HL-60 (cell line): Measurements from ENCODE around the gene RNF224.
A peak's percentile ranks its signal among the peaks of the same experiment; 100 is the strongest.

ENCODE experiments used
- DNase-seq, 2 experiments: peaks; one replicate each; pipeline ENCODE4 v3.0.0-alpha.2; 2010 to 2020; ENCODE audit warnings: low read depth in 1 of 2, low spot score in 1 of 2
- H3K27ac ChIP-seq: fragments of 250-450 bp; sonication (Bioruptor Pico); replicated peaks from 2 replicates; pipeline ENCODE4 v1.5.1; 2020; ENCODE audit warnings: mild to moderate bottlenecking, moderate library complexity
- H3K27me3 ChIP-seq: fragments of 250-450 bp; sonication (Bioruptor Pico); 2 replicates; pipeline ENCODE4 v1.5.1; 2021; ENCODE audit warnings: mild to moderate bottlenecking, moderate library complexity; ENCODE audit not compliant: insufficient read depth, poor library complexity, severe bottlenecking
- H3K4me3 ChIP-seq: replicated peaks from 2 replicates; pipeline ENCODE4 v1.5.1; 2011; ENCODE audit warnings: mild to moderate bottlenecking, control low read depth, low read length; ENCODE audit not compliant: insufficient read depth
- GABPA ChIP-seq: IDR thresholded peaks from 2 replicates; pipeline ENCODE4 v1.6.1; 2012; ENCODE audit warnings: low read depth
- POLR2AphosphoS5 ChIP-seq: IDR thresholded peaks from 2 replicates; pipeline ENCODE4 v1.6.1; 2012; ENCODE audit warnings: low read depth
- SPI1 ChIP-seq: IDR thresholded peaks from 2 replicates; pipeline ENCODE4 v1.6.1; 2012; ENCODE audit warnings: low read depth, mild to moderate bottlenecking, borderline replicate concordance
- TF ChIP-seq, protein P1 (sequence below): IDR thresholded peaks from 2 replicates; pipeline ENCODE4 v1.6.1; 2012; ENCODE audit warnings: low read depth; ENCODE audit not compliant: insufficient replicate concordance
- TF ChIP-seq, protein P2 (sequence below): IDR thresholded peaks from one replicate; pipeline ENCODE4 v1.5.1; 2011; ENCODE audit warnings: low read length, control low read depth, inconsistent platforms; ENCODE audit not compliant: insufficient read depth

The RNF224 gene

DNA sequence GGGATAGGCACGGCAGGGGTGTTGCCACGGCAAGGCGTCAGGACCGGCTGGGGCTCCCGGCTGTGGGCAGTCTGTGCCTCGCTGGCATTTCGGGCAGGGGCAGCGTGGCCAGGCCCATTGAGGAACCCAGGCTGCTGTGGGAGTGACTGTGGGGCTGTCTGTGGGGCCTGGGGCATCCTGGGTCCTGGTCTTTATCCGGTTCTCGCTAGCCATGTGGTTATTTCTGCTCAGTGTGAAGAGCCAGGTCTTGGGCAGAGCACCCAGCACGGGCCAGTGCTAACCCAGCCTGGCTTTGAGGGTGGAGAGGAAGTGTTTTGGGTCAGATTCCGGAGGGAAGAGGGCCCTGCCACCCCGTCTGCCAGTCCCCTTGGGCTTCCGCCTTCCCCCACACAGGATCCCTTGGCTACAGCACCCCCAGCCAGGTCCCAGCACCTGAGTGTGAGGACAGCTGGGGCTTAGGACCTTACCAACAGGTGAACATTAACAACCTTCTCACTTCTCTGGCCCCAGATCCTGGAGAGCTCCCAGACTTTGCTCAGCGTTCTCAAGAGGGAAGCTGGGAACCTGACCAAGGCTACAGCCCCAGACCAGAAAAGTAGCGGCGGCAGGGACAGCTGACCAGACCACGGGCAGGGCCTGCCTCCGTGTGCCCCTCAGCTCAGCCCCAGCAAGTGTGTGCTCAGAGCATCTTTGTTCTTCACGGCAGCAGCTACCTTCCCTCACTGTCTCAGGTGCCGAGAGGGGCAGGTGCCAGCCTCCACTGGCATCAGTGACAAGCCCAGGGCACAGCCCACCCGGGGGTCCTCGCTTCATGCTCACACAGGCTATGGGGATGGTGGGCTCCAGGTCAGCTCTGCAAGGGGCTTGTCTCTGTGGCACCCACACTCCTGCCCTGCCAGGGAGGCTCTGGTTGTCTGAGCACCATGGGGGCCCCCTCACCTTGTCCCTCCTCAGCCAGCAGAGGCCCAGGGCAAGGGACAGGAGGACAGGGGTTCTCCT, 37.7 kb upstream of the RNF224 start:
- Histone ChIP-seq H3K27me3 (no peaks in the 10 kb centered on the region), H3K4me3 (peak overlapping the region; percentile 99), H3K27ac (peak overlapping the region; percentile 73)
- TF ChIP-seq, protein P1, sequence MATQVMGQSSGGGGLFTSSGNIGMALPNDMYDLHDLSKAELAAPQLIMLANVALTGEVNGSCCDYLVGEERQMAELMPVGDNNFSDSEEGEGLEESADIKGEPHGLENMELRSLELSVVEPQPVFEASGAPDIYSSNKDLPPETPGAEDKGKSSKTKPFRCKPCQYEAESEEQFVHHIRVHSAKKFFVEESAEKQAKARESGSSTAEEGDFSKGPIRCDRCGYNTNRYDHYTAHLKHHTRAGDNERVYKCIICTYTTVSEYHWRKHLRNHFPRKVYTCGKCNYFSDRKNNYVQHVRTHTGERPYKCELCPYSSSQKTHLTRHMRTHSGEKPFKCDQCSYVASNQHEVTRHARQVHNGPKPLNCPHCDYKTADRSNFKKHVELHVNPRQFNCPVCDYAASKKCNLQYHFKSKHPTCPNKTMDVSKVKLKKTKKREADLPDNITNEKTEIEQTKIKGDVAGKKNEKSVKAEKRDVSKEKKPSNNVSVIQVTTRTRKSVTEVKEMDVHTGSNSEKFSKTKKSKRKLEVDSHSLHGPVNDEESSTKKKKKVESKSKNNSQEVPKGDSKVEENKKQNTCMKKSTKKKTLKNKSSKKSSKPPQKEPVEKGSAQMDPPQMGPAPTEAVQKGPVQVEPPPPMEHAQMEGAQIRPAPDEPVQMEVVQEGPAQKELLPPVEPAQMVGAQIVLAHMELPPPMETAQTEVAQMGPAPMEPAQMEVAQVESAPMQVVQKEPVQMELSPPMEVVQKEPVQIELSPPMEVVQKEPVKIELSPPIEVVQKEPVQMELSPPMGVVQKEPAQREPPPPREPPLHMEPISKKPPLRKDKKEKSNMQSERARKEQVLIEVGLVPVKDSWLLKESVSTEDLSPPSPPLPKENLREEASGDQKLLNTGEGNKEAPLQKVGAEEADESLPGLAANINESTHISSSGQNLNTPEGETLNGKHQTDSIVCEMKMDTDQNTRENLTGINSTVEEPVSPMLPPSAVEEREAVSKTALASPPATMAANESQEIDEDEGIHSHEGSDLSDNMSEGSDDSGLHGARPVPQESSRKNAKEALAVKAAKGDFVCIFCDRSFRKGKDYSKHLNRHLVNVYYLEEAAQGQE: no peak
- TF ChIP-seq POLR2AphosphoS5 (no peak), SPI1 (no peak; the same call in 1 of the 2 replicates), GABPA (no peak)
- TF ChIP-seq, protein P2, sequence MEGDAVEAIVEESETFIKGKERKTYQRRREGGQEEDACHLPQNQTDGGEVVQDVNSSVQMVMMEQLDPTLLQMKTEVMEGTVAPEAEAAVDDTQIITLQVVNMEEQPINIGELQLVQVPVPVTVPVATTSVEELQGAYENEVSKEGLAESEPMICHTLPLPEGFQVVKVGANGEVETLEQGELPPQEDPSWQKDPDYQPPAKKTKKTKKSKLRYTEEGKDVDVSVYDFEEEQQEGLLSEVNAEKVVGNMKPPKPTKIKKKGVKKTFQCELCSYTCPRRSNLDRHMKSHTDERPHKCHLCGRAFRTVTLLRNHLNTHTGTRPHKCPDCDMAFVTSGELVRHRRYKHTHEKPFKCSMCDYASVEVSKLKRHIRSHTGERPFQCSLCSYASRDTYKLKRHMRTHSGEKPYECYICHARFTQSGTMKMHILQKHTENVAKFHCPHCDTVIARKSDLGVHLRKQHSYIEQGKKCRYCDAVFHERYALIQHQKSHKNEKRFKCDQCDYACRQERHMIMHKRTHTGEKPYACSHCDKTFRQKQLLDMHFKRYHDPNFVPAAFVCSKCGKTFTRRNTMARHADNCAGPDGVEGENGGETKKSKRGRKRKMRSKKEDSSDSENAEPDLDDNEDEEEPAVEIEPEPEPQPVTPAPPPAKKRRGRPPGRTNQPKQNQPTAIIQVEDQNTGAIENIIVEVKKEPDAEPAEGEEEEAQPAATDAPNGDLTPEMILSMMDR: no peak
- no peak for DNase-seq

DNA sequence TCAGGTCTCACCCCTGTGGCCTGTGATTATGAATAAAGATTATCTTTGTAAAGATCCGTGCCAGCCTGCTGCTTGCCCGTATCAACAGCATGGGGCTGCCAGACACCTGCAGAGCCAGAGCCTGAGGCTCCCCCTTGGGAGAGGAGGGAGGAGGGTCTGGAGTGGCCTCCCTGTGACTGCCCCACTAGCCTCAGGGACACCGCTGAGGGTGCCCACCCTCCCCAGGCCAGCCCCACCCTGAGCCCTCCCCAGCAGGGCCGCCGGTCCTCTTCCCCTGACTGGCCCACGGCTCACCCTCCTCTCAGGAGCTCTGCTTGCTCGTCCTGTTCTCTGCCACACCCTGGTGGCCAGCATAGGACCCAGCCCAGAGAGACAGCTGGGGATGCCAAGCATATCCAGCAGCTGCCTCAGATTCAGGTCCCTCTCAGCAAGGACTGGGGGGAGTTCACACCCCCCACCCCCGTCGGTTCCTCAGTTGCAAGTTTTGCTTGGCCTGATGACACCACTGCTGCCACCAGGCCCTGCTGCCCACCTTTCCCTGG, 36.9 kb upstream of the RNF224 start:
- Histone ChIP-seq H3K27me3 (no peaks in the 10 kb centered on the region), H3K4me3 (no peak overlapping the region), H3K27ac (peak overlapping the region; percentile 73; the same call in 1 of the 2 replicates)
- TF ChIP-seq, protein P2: no peak
- TF ChIP-seq, protein P1: no peak
- TF ChIP-seq SPI1 (no peak), POLR2AphosphoS5 (no peak), GABPA (no peak)
- DNase-seq: no peak

DNA sequence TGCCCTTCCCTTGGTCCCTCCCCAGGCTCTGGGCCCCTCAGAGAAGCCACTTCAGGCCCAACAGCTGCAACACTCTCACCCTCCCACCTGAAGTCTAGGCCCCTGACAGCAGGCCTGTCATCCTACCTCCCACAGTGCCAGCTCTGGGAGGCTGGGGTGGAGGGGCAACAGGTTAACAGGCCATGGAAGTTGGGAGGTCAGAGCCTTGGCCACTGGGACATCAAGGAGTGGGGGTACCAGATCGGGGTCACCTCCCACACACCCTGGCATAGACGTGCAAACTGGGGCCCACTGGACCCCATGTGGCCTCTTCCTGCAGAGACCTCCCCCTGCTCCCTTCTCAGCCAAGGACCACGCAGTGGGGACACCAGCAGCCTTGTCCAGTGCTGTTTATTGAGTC, 36.1 kb upstream of the RNF224 start:
- TF ChIP-seq POLR2AphosphoS5: no peak
- no peak for TF ChIP-seq GABPA
- TF ChIP-seq, protein P1: no peak
- TF ChIP-seq, protein P2: no peak
- no peak for TF ChIP-seq SPI1
- Histone ChIP-seq H3K4me3 (no peak overlapping the region), H3K27me3 (no peaks in the 10 kb centered on the region), H3K27ac (no peak overlapping the region)
- no peak for DNase-seq
